Measurements from ENCODE around the gene PCNX3.

PCNX3 gene

DNA sequence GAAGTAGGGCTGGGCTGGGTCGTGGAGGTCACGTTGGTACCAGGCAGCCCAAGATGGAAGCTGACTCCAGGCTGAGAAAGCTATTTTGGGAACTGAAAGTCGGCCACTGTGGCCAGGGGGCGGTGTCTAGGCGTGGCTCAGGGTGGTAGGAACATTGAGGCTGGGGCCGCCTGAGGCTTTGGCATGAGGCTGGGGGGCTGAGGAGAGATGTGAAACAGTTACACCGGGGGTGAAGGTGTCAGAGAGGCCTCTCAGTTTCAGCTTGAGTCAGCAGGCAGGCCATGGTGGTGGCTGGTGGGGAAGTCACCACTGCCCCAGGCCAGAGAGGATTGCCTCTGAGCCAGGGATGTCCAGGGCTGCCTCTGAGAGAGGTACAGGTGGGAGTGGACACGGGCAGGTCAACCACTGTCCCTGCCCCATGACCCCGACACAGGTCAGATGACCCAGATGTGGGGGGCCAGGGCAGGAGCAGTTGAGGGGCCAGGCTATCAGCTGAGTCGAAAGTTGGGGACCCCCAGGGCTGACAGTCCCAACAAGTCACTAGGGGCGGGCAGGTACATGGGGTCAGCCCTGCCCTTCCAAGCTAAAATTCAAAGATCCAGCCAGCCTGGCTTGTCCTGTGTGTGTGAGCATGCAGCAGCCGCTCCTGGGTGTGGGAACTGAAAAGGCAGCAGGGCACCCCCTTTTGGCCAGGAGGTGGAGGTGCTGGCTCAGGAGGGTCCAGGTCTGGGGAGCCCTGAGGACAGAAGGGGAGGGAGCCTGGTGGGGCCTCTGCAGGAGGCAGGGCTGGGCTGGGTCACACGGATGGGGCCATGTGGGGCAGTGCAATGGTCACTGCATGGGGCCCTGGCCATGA lies 27.1 kb upstream of the PCNX3 start:
- TF ChIP-seq, protein P1, sequence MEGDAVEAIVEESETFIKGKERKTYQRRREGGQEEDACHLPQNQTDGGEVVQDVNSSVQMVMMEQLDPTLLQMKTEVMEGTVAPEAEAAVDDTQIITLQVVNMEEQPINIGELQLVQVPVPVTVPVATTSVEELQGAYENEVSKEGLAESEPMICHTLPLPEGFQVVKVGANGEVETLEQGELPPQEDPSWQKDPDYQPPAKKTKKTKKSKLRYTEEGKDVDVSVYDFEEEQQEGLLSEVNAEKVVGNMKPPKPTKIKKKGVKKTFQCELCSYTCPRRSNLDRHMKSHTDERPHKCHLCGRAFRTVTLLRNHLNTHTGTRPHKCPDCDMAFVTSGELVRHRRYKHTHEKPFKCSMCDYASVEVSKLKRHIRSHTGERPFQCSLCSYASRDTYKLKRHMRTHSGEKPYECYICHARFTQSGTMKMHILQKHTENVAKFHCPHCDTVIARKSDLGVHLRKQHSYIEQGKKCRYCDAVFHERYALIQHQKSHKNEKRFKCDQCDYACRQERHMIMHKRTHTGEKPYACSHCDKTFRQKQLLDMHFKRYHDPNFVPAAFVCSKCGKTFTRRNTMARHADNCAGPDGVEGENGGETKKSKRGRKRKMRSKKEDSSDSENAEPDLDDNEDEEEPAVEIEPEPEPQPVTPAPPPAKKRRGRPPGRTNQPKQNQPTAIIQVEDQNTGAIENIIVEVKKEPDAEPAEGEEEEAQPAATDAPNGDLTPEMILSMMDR (conservative IDR thresholded peaks at IDR 0.05) = peak; percentile 72
- no peak overlapping the region; the same call in 1 of the 2 replicates for H3K27ac ChIP-seq

DNA sequence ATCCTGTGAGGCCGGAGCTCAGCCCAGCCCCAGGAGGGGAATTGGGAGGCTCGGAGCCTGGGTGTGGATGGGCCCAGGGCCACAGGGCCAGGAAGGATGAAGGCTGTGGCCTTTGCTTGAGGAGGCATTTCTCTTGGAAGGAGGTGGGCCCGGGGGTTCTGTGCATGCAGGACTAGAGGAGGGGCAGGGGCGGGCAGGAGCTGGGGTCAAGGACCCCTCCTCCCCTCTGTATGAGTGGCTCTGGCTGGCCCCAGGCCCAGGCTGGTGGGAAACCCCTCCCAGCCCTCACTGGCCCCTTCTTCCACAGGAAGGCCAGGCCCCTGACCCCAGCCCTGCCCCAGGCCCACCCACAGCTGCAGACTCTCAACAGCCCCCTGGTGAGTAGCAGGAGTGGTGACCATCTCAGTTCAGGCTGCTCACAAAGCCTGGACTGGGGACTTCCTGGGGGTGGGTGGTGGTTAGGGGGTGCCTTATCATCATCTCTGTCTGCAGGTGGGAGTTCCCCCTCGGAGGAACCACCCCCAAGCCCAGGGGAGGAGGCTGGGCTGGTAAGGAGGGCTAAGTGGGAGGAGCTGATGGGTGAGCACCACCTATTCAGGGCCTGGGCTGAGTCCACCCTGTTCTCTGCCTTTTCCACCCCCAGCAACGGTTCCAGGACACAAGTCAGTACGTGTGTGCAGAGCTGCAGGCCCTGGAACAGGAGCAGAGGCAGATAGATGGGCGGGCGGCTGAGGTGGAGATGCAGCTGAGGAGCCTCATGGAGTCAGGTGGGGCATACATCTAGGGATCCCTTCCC lies 25.9 kb upstream of the PCNX3 start:
- peak overlapping the region; percentile 27 for H3K27ac ChIP-seq

DNA sequence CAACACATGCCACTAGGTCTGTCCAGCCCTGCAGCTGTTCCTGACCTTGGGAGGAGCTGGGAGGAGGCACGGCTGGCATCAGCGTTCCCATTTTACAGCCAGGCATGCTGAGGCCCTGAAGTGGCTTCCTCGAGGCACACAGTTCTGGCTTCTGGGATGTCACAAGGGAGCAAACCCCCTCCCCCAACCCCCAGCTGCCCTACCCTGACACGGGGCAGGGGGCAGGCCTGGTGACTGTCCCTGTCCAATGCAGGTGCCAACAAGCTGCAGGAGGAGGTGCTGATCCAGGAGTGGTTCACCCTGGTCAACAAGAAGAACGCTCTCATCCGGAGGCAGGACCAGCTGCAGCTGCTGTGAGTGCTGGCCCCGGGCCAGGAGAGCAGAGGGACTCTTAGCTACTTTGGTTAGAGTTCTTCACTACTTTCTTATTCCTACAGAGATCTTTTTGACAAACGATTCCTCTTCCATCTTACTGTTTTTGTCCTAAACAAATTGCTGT lies 25.3 kb upstream of the PCNX3 start:
- peak overlapping the region; percentile 27 for H3K27ac ChIP-seq
- TF ChIP-seq, protein P1 (conservative IDR thresholded peaks at IDR 0.05) = no peak; the same call in 1 of the 2 replicates

More for the DNA sequence above, 25.9 kb upstream of the PCNX3 start:
- TF ChIP-seq, protein P1 (conservative IDR thresholded peaks at IDR 0.05) = no peak

DNA sequence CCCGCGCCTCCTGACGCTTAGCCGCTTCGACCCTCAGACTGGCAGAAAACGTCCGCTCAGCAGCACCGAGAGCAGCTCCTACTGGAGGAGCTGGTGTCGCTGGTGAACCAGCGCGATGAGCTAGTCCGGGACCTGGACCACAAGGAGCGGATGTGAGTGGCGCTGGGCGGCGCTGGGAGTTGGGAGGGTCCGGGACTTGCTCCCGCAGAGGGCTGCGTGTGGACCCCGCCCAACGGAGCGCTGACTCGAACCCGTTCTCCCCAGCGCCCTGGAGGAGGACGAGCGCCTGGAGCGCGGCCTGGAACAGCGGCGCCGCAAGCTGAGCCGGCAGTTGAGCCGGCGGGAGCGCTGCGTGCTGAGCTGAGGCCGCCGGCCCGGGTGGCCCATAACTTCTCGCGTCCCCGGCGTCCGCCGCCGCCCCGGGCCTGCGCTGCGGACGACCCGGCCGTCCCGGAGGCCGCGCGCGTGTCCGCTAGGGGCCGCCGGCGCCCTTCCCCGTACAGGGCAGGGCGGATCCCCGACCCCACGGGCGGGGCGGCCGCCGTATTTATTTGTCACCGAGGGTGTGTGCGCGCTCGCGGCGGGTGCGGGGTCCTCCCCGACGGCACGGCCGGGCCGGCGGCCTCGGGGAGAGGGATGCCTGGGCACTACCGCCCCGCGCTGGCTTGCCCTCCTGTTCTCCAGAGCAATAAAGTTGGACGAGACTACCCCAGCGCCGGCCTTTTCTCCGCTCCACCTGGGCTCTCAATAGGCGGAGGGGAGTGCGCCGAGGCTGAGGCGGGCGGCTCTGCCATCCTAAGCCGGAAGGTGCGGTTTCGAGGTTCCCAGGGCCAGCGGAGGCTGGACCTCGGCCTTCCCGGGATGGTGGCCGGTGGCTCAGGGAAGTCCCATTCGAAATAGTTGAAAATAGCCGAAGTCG lies 23.4 kb upstream of the PCNX3 start:
- TF ChIP-seq, protein P1 (conservative IDR thresholded peaks at IDR 0.05) = no peak

DNA sequence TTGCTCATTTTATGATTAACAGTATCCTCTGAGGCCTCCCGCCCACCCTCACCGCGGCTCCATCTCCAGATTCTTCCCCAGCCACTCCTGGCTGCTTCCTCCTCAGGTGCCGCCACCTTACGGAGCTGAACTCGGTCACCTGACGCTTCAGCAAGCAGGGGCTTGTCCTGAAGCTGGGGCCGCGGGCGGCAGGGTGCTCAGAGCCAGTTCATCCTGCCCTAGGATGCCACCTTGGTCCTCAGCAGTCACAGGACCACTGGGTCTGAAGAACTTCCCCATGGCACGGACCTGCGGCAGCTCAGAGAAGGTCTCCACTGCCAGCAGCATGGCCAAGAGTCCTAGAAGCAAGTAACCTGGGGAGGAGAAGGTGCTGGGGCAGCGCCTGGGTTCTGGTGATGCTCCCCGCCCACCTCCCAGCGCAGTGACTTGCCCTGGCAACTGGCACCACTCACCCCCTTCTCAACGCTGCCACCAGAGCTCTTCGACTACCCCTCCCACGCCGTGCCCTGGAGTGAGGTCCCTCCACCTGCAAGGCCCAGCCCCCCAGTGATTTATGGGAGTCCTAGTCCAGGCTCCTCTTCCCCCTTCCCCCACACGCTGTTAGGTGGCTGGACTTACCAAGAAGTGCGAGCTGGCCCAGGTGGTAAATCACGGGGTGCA lies 22.6 kb upstream of the PCNX3 start:
- H3K27ac ChIP-seq = no peak overlapping the region
- TF ChIP-seq, protein P1 (conservative IDR thresholded peaks at IDR 0.05) = no peak

More for the DNA sequence above, 23.4 kb upstream of the PCNX3 start:
- no peak overlapping the region for H3K27ac ChIP-seq

DNA sequence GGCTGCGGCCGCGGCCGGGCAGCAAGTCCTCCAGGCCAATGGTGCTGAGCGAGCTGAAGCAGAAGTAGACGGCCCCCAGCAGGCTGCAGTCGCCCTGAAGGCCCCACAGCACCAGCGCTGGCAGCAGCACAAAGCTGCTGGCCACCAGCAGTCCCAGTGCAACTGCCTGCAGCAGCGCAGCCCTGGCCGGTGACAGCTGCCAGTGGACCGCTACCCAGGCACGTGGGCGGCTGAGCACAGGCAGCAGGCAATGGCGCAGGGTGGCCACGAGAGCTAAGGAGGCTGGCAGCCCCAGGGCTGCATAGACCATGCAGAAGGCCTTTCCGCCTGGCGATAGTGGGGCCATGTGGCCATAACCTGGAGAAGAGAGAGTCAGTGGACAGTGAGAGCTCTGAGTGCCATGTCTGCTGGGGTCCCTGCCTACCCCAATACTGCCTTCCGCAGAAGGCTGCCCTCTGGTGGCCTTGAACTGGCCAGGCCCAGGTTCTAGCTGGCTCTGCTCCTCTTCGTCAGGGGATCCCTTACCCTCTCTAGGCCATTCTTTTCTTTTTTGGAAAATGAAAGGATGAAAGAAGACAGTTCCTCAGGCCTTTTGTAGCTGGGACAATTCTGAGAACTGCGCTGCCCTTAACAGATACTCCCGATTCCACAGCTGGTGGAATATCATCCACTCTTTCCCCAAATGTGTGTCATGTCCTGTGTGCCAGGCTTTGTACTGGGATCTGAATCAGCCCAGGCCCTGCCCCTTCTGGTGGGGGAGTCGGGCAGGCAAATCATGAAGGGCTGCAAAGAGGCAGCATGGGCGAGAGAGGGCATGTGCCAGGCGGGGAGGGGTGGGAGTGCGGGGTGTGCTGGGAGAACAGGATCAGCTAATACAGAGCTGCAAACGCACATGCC lies 21.8 kb upstream of the PCNX3 start:
- TF ChIP-seq, protein P1 (conservative IDR thresholded peaks at IDR 0.05) = peak; percentile 96
- H3K27ac ChIP-seq = no peak overlapping the region; the same call in 1 of the 2 replicates

All from VCaP (cell line).